Stimulated activated CD8-positive, alpha-beta memory T cell treated with anti-CD3 and anti-CD28 coated beads, Interleukin-2, amount 100 ng/mL, for 48 hours (primary cell): ENCODE data around the gene KCNAB2.

Source experiments
- DNase-seq, 2 donors: peaks; one replicate each; pipeline ENCODE4 v3.0.0-alpha.2; 2020; ENCODE audit warnings: low read depth in 2 of 2

KCNAB2 gene

DNA sequence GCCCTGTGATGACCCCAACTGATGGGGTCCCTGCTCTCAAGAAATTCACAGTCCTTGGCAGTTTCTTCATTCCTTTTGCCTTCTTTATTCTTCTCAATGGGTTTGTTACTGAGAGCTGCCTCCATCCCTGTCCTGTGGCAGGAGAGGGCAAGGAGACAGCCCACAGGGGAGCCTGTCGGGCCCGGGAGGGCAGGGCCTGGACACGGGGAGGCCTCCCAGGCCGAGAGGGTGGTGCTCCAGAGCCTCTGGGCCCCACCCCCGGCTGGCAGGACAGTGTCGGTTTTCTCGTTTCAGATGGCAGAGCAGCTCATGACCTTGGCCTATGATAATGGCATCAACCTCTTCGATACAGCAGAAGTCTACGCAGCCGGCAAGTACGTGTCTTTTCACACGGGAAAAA lies 36.2 kb downstream of the KCNAB2 start:
- DNase-seq = no peak

DNA sequence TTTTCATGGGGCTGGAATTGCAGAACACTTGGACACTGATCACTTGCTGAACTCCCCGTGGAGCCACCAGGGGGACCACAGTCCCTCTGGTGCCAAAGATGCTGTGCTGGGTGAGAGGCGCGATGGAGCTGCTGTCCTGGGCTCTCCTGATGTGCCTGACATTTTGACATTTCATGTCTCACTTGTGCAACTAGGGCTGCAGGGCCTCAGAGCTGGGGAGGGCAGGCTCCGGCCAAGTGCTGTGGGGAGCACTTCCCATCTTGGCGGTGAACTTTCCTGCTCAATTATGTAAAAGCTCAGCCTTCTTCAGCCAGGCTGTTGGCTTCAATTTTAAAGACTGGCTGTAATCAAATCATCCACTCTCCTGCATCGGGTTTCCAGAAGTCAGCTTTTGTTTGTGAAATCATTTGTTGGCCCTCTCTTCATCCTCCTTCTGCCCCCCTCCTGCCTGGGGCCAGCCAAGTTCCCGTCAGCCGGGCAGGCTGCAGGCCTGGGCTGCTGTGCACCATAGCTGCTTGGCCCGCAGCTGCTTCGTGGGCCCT lies 36.8 kb downstream of the KCNAB2 start:
- DNase-seq = no peak

DNA sequence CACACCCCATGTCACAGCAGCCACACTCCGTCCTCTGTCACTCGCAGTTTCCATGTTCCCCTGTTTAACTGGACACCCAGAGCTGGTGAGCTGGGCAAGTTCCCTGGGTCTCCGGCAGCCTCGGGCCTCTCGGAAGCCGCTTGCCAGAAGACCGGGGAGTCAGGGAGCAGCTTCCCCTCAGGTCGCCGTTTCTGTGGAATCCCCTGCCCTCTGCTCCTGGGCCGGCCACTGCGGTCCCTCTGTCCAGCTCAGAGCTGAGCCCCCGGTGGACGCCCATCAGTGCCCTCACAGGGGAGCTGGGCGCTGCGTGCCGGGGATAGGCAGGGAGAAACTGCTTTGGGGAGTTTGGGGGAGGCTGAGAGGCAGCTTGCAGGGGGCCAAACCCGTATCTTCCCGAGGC lies 37.7 kb downstream of the KCNAB2 start:
- DNase-seq = no peak

DNA sequence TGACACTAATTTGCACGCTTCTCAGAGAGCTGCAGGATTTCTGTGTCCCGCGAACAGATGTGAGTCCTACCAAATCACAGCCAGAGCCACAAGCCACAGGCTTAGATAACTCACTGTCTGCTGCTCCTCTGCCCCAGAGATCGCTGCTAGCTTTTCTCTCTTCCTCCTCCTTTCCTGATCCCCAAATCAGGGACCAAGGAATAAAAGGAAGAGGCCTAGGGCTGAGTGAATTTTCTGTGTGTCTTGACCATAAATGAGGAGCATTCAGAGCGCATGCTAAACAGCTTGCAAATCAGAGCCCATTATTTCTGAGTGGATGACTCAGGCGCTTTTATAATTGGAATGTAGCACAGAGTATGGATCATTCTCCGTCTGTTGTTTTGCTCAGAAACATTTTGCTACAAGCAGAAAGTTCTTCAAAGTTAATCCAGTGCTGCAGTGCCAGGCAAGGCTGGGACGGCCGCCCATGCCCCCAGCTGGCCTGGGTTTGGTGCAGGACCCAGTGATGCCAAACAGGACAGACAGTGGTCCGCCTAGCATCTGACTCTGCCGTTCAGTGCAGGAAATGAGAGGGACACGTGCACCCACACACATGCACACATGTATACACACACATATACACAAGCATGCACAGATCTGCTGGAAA lies 38.2 kb downstream of the KCNAB2 start:
- DNase-seq = no peak

DNA sequence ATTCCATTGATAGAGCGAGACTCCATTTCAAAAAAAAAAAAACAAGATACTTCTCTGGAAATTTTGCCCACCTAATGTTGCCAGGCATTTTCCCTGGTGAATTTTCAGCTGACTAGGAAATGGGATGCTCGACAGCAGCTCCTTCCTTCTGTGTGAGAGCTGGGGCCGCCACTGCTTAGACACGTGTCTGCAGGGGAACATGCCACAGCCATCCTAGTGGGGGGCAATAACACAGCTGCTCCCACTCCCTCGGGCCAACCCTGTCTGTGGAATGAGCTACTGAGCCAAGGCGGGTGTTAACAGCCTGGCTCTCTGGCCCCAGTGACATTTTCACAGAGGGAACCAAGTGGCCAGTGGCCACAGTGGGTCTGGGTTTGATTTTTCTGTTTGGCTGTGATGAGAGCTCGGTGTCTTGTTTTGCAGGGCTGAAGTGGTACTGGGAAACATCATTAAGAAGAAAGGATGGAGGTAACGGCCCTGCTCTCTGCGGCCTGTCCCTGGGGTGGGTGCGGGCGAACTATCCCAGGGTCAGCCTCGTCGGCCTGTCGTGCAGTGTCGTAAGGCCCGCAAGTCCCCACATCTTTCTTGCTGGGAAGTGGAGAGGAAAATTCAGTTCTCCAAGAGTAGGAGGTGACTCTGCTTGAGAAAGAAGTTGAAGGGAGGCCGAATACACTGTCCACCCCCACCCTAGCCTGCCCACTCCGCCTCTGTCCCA lies 39.2 kb downstream of the KCNAB2 start:
- DNase-seq = no peak

DNA sequence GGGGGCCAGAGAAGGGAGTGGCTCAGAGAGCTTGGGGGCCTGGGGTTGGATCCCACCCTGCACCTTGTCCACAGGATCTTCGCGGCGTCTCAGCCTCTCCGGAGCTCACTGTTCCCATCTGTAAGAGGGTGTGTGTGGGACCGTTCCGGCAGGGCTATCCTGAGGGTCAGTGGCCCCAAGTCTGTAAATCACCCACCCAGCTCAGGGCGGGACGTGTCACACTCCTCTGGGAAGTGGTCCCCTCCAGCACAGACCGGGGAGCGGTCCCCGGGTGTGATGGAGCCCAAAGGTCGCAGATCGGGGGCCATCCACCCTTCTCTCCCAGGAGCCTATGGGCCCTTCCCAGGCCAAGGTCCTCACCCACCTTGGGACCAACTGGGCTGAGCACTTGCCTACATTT lies 40.0 kb downstream of the KCNAB2 start:
- no peak for DNase-seq

DNA sequence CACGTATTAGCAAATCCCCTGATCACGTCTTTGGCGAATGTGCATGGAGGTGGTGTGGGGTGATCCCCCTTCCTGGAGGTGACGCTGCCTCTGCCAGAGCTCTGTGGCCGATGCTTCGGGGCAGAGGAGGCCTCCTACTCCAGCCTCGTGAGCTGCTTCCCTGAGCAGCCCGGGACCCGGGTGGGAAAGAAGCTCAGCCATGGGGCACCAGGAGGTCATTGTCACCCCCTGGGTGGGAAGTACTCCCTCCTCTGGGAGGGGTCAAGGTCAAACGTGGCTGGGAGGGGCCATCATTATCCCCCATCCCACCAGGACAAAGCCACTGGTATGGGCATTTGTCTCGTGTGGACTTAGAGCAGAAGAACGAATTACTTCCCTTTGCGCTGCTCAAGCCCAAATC lies 40.7 kb downstream of the KCNAB2 start:
- DNase-seq = no peak

DNA sequence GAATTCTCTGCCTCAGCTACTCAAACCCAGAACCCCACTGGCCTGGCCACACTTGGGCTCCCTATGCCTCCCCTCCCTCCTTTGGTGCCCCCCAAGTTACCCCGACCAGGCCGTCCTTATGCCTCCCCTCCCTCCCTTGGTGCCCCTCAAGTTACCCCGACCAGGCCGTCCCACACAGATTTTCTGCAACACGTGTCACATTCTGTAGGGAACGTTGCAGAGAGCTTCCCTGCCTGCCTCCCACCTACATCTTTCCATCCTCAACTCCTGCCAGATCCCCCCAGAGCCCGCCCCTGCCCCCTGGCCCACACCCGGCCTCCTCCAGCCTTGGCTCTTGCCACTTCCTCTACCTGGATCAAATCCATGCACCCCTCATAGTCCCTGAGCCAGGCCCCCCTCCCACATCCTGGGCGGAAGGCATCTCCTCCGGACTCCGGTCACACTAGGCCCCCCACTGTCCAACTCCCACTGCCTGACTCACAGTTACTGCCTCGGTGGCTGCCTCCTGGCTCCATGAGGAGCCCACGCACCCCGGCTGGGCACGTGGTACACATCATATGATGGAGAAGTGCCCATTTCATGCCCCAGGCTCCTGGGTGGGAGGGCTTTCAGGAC lies 41.2 kb downstream of the KCNAB2 start:
- no peak for DNase-seq

DNA sequence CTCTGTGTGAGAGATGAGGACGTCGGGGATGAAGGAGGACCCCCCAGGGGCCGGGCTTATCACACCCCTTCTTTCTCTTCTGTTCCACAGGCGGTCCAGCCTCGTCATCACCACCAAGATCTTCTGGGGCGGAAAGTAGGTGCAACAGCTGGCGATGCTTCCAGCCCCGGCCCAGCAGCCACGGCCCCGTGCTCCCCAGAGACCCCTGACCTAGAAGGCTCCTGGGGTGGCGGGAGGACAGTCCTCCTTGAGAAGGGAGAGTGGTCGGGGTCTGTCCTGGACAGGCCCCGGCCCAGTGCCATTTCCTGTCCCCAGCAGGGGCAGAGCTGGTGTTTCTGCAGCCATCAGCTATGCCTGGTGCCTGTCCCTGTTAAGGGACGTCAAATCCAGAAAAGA lies 41.7 kb downstream of the KCNAB2 start:
- no peak for DNase-seq

DNA sequence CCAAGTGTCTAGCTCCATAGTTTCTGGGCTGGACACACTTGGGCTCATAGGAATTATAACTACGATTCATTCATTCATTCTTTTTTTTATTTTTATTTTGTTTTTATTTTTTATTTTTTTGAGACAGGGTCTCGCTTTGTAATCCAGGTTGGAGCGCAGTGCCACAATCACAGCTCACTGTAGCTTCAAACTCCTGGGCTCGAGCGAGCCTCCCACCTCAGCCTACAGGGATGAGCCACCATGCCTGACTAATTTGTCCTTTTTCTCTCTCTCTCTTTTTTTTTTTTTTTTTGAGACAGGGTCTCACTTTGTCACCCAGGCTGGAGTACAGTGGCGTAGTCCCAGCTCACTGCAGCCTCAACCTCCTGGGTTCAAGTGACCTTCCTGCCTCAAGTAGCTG lies 42.3 kb downstream of the KCNAB2 start:
- DNase-seq = no peak

DNA sequence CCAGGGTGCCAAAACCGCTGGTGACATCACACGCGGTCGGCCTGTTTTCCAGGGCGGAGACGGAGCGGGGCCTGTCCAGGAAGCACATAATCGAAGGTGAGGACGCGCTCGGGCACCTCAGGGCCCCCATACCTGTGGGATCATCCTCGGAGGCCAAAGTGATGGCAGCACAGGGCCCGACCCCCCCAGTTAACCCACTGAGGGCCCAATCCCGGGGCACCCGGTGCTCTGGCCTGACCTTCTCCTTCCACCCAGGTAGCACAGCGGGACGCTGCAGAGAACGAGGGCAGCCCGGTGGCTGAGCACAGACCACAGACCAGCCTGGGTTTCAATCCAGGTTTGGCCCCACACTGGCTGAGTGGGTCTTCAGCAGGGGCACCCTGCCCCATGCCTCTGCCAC lies 43.3 kb downstream of the KCNAB2 start:
- no peak for DNase-seq

DNA sequence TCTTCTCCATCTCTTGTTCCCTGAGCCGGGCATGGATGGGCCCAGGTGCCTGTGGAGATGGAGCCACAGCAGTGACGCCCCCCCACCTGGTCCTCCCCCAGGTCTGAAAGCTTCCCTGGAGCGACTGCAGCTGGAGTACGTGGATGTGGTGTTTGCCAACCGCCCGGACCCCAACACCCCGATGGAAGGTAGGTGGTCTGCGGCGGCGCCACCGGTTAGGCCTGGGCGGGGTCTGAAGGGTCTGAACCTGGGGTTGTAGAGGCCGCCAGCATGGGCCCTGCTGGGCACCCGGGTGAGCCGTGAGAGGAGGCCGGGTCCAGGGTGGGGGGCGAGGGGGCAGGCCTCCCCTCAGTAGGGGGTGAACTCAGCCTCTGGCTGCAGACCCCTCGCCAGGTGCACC lies 44.6 kb downstream of the KCNAB2 start:
- DNase-seq = no peak

DNA sequence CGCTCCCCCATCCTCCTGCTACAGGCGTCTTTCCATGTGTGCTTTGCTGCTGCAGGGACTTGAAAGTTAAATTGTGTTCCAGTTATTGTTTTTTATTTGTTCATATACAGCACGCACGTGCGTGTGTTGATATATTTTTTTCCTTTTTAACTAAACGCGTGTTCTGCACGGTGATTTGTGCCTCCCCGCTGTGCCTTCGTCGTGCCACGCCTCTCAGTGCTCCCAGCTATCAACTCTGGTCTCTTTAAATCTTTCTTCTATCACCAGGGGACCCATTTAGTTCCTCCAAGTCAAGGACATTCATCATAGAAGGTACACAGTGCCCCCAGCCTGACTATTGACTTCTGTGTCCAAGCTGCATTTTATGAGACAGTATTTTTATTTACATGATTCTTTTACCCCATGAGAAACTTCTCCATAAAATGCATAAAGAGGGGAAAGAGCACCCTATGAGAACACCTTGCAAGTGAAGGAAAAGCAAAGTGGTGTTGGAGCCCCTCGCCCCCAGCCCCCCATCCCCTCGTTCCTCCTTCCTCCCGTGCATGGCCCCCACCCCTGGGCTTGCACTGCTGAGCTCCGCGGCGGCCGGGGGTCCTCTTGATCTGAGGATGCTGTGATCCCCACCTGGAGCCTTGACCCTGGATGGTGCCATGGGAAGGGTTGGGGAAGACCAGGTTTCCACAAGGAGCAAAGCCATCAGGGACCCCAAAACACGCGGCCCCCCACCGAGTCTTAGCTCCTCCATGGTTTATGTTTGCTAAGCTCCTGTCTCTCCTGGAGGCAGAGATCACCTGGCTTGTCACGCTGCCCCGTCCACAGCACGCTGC lies 45.5 kb downstream of the KCNAB2 start:
- DNase-seq = no peak

DNA sequence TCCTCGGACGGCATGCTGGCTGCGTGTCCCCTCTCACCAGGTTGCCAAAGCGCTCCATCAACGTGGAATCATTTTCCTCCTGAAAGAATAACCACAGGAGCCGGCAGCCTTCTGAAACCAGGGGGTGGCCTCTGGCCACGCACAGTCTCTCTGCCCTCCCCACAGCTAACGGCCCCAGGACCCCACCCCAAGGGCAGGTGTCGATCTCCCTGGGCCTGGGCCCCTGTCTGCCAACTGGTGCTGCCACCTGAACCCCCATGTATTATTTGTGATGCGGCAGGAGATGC lies 46.1 kb downstream of the KCNAB2 start:
- DNase-seq = no peak

DNA sequence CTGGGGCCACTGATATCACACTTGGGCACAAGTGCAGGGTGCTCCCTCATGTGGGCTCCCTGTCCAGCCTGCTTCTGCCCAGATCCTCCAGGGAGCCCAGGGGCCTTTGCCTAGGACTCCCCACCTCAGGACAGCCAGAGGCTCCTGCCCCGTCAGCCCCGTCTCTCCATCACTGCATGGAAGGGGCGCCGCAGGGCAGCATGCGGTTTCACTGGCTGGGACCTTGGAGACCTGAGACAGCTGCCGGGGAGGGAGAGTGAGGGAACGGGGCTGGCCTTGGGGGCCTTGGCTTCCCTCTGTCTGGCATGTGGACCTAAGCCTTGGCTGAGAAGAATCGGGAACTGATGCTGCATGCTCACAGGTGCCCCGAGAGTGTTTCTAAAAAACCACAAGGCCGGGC lies 46.5 kb downstream of the KCNAB2 start:
- no peak for DNase-seq

DNA sequence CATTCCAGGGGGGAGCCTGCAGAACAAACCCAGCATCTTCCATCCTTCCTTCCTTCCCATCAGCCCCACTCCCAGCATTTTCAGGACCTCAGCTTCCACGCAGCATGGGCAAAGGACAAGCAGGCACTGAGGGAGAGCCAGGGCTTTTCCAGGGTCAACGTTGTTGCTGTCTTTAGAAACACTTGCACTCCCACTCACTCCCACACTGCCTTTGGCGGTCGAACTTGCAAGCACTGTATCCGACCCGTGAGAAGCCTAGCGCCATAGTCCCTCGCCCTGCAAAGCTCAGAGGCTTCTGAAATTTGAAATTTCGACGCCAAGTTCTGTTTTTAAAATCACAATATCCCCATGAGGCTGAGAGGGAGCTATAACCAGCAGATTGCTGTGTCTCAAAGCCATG lies 47.4 kb downstream of the KCNAB2 start:
- DNase-seq = no peak

DNA sequence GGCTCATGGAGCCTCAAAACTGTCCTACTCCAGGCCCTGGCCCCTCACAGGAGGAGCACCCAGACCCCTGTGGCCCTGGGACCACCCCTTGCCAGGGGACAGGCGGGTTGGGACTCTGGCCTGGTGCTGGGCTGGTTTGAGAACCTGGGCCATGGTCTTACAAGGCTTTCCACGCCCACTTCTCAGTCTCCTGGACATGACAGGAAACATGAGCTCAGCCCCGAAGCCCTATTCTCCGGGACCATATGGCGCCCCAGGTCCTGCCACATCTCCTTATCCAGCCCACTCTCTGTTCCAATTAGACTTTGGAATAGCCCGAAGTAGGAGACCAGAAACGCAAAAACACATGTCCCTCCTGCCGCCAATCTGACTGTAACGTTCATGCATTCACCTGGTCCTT lies 47.9 kb downstream of the KCNAB2 start:
- no peak for DNase-seq

DNA sequence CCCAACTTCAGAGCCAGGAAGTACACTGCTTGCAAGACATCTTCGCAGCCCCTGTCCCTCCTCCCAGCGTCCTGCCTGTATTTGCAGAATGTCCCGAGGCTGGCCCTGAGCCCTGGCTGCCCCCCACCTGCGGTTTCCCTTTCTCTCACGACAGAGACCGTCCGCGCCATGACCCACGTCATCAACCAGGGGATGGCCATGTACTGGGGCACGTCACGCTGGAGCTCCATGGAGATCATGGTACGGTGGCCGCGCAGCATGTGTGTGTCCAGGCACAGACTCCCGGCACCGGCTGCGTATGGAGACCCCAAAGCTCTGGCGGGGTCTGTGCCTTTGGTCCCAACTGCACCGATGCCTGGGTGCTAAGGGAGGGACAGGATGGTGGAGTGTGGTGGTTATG lies 48.6 kb downstream of the KCNAB2 start:
- no peak for DNase-seq

DNA sequence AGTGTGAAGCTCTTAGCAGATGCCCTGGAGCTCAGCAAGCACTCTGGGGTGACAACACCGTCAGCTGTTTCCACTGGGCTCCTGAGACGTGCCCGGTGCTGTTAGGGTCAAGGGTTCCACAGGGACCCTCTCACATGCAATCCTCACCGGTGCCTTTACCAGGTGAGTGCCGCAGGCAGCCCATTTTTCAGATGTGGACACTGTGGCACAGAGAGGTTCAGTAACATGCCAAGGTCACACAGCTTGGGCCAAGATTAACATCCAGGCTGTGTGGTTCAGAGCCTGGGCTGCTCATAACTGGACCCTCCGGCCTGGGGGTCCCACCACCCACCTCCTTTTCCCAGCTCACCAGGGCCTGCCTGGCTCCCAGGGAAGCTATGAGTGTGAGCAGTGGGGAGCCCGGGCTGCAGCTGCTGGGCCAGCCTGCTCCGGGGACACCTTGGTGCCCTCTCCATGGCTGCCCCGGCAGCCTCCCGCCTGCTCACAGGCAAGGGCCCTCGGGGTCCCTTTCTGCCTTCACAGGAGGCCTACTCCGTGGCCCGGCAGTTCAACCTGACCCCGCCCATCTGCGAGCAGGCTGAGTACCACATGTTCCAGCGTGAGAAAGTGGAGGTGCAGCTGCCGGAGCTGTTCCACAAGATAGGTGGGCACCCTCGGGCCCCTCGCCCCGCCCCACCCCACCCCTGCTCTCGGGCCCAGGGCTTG lies 49.3 kb downstream of the KCNAB2 start:
- DNase-seq = no peak

DNA sequence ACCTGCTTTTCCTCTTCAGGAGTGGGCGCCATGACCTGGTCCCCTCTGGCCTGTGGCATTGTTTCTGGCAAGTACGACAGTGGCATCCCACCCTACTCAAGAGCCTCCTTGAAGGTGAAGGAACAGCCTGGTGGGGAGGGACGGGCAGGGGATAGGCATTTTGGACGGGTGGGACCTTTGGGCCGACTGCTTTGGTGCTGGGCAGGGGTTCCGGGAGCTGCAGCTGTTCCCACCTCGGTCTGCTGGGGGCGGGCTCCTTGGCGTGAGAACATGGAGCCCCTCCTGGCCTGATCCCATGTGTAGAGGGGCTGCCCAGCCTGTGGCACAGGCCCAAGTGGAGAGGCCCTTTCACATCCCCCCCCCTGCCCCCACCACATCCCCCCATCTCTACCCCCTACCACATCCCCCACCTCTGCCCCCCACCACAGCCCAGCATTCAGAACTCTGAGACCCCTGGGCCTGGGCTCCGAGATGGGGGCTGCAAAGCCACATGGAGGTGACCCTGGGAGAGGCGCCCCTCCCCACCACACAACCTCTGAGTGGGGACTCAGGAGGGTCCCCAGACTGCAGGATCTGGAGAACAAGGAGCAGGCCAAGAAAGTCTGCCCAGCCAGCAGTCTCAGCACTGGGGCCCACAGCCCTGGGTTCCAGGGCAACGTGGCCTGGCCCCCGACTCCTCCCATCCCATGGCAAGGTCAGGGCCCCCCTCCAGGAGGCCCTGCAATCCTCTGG lies 50.0 kb downstream of the KCNAB2 start:
- no peak for DNase-seq
